Adipose tissue (tissue), 3 donors: Measurements from ENCODE around the gene LCAT. TPM values are rescaled to one million over a fixed set of nuclear protein-coding genes. Genes with fewer than 3 reads are reported as not detected.
"Not testable (repeated sequence)": the region's sequence is repeated elsewhere in the genome, so short reads cannot be mapped to it uniquely, and the experiment has no call there.

Experiments
- H3K27ac ChIP-seq: one replicate; pipeline ENCODE4 v1.5.1; 2013; ENCODE audit warnings: low read depth, low read length
- WGBS, 3 donors: extraction: QIAGEN DNeasy Blood & Tissue Kit; methylation state at CpG; one replicate each; pipeline ENCODE4 v1.1.7; 2013; 5-methylcytosine and 5-hydroxymethylcytosine counted together
- polyA plus RNA-seq, 3 donors: library from polyadenylated mRNA; stranded (reverse); fragments of 200-250 nt; gene quantifications; one replicate each; pipeline ENCODE4 v1.2.3, GENCODE V29; 2013
- donor health status: healthy with polysubstance abuse.
- donor health status: Bipolar disorder and iron deficiency.
- donor health status: healthy.

The LCAT gene
- polyA plus RNA-seq, 3 donors: 7.5 to 34.0 (median 18.5) TPM

GRCh38 chr16:67972285-67972684, 28.4 kb upstream of the LCAT start:
- H3K27ac ChIP-seq: not testable (repeated sequence)
- WGBS, 3 donors: 85 to 92% (median 89%) methylated on average over 7 of the region's 7 CpGs

- WGBS, 3 donors: 94 to 98% (median 96%) methylated on average over 9 of the region's 9 CpGs
- H3K27ac ChIP-seq: no peak overlapping the region
These were observed 27.2 kb upstream of the LCAT start for GRCh38 chr16:67971111-67971510.

- WGBS, 3 donors: 45 to 56% (median 51%) methylated on average over 40 of the region's 40 CpGs
- no peak overlapping the region for H3K27ac ChIP-seq
These were observed 25.5 kb upstream of the LCAT start for GRCh38 chr16:67969254-67970039.

DNA sequence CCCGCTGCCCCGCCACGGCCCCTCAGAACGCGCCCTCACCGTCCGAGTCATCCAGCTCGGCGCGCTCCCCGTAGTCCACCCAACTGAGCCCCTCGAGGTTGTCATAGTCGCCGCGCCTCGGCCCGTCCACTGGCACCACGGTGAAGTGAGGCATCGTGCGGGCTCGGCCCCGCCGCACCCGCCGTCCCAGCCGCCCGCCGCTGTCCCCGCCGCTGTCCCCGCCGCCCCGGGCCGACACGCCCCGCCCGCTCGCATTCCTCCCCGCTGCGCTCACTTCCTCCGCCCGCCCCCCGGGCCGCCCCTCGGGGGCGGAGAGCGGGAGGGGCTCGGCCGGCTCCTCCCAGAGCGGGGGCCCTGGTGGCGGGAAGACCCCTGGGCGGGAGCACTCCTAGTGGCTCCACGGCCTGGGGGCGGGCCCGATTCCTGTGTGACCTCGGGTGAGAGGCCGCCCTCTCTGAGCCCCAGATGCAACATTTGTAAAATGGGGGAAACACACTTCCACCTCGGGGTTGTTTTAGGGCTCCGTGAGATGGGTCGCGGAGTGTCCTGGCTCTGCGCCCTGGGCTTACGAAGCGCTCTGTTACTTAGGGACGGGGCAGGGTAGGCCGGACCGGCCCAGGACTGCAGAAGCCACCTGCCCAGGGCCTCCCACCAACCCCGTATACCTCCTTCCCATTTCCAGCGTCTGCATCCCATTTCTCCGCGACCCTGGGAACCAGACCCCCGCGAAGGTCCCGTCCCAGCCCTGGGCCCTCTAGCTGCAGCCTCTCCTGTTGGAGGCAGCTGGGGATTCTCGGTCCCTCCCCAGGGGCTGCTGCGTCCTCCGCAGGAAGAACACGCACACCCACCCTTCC, 24.7 kb upstream of the LCAT start, which contains the start of gene SLC12A4:
SLC12A4 (minus strand) TSS at position 238 of the 854 bp plus-strand sequence; CDS start at position 154, 84 bp downstream.
- 0 to 2% (median 1%) methylated on average over 42 to 78 of the region's 78 CpGs for WGBS, 3 donors
- peak within 1 kb of the TSS; percentile 84 for H3K27ac ChIP-seq

- WGBS, 3 donors: 1 to 4% (median 1%) methylated on average over 30 to 45 of the region's 45 CpGs
- peak overlapping the region; percentile 84 for H3K27ac ChIP-seq
These were observed 24.1 kb upstream of the LCAT start for GRCh38 chr16:67967958-67968399.

DNA sequence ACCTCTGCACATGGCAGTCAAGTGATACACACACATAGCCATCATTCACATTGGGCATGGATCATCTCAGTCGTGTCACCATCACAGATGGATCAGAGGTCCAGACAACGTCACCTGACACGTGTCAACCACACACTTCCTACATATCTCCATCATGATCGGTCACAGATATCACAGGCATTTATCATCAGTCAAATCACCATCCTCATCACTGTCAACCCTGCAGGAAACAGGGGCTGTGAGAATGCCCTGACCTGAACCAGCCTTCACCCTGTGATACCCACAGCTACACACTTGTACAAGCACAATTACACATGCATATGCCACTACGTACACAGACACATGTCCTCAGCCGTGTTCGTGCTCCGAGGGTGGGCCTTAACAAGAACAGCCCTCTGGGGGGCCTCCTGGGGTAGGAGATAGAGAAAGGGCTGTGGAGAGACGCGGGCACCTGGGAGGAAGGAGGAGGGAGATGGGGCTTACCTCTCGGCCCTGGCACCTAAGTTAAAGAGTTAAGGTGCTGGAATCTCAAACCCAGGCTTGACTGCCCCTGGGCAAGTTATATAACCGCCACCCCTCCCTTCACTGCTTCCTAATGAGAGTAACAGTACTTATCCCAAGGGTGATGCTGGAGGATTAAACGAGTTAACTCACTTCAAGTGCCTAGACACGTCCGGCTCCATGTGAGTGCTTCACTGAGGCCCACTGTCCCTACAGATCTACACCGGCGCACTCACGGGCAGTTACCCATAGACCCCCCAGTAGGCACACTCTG, 23.4 kb upstream of the LCAT start:
- 13 to 40% (median 15%) methylated on average over 18 of the region's 18 CpGs for whole genome bisulfite sequencing, 3 donors
- peak overlapping the region; percentile 84 for H3K27ac ChIP-seq

- WGBS, 3 donors: 36 to 79% (median 45%) methylated on average over 3 of the region's 3 CpGs
- H3K27ac ChIP-seq: no peak overlapping the region
These were observed 22.7 kb upstream of the LCAT start for GRCh38 chr16:67966549-67967182.

DNA sequence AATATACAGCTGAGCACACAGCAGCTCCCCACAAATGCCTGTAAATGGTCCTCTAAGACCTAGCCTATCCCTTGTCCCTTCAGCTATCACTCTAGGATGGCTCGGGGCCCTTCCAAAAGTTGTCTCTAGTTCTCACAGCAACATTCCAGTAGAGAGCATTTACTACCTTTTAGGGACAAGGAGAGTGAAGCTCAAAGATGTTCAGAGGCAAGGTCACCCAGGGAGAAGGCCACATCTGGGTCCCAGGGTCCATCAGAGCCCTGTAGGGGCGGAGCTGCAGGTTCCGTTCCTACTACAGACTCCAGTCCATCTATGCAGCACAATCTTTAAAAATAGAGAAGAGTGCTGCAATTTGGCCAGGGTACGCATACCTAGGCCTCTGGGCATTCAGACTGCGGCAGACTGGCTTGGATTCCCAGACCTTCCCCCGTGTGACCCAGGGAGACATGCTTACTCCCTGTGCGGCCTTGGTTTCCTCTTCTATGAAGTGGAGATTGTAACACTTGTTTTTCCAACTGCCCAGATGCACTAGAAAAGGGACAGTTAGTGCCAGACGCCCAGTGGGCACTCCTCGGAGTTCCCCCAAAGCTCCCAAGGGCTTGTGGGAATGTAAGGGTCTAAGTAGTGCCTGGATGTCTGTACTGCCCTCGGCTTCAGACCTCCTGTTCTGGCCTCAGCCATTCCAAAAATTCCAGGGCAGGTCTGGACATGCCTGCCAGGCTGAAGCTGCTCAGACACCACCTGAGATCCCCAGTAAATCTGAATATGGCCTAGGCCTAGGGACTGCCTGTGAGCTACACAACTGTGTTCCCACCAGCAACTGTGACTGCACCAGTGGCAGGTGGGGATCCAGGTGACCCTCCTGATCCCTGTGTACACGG, 22.0 kb upstream of the LCAT start:
- WGBS, 3 donors: 66 to 83% (median 71%) methylated on average over 11 of the region's 11 CpGs
- H3K27ac ChIP-seq: no peak overlapping the region

GRCh38 chr16:67964477-67965131, 20.7 kb upstream of the LCAT start:
- WGBS, 3 donors: 85 to 89% (median 85%) methylated on average over 6 of the region's 6 CpGs
- H3K27ac ChIP-seq: no peak overlapping the region

DNA sequence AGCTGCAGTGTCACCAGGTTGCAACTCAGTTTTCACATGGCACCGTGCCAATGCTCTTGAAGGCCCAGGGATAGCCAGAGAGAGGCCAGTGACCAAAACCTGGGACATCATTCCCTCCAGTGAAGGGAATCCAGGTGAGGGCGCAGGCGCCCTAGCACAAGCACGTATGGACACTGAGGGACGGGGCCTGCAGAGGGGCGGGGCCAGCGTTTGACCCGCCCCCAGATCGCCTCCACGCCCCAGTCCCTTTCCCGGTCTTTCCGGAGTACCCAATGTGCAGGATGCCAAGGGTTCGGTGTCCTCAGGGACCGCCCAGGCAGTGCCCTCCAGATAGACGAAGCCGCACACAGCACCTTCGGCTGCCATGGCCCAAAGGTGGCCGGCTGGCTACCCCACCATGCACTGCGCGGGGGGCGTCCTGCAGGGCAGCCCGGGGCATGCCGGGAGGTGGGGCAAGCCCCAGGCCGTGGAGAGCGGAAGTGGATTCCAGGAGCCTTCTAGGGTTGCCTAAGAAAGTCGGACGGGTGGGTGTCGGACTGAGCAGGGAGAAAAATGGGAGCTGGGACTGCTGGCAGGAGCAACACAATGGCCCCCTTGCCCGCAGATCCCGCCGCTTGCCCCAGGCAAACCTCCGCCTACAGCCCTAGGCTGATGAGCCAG, 19.9 kb upstream of the LCAT start:
- no peak overlapping the region for H3K27ac ChIP-seq
- 49 to 66% (median 51%) methylated on average over 32 of the region's 32 CpGs for WGBS, 3 donors

DNA sequence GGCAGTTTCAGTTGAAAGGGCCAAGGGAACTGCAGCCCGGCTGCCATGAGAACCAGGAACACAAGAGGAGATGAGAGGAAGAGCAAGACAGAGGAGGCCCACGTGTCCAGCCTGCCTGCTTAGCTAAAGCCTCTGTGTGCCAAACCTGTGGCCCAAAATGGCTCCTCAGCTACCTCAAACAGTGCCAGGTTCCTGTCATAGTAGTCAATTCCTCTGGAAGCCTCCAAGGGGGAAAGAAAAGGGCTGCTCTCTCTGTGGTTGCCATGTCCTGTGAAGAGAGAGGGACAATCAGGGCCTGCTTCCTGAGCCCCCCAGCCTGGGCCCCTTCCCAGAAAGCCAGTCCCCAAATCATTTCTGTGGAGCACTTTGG, 19.4 kb upstream of the LCAT start:
- no peak overlapping the region for H3K27ac ChIP-seq
- WGBS, 3 donors: 57 to 75% (median 59%) methylated on average over 2 of the region's 2 CpGs

DNA sequence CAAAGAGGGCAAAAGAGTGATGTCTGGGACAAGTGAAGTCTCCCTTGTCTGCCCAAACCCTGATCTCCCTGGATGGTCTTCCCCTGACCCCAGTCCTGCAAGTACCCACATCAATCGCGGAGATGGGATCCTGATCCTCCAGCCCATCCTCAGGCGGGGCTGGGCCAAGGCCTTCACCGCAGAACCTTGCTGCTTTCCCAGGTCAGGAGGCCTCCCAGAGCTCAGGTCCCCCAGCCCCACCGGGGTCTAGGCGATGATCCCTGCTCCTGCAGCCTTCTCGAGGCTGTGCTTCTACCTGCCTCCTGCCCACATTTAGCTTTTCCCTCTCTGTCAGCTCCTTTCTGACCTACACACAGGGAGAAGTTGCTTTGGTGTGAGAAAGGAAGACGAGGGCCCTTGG, 18.2 kb upstream of the LCAT start:
- 91 to 93% (median 92%) methylated on average over 8 of the region's 8 CpGs for WGBS, 3 donors
- H3K27ac ChIP-seq: no peak overlapping the region

DNA sequence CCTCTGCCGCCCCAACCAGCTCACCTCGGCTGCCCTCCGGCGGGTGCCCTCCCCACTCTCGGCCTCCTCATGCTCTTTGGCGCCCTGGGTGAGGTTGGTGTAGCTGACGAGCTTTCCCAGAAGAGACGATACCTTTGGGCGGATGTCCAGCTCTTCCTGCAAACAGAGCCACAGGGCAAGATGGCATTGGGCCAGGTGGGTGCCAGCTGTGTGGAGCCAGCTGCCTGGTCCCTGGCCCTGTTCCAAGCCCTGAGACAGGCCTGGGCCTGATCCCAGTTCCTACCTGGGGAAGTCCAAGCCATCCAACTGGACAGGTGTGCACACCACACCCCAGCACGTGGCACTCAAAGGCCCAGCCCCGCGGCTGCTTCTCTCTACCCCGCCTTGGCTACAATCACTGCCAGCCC, 17.6 kb upstream of the LCAT start:
- no peak overlapping the region for H3K27ac ChIP-seq
- WGBS, 3 donors: 29 to 87% (median 84%) methylated on average over 13 of the region's 13 CpGs

DNA sequence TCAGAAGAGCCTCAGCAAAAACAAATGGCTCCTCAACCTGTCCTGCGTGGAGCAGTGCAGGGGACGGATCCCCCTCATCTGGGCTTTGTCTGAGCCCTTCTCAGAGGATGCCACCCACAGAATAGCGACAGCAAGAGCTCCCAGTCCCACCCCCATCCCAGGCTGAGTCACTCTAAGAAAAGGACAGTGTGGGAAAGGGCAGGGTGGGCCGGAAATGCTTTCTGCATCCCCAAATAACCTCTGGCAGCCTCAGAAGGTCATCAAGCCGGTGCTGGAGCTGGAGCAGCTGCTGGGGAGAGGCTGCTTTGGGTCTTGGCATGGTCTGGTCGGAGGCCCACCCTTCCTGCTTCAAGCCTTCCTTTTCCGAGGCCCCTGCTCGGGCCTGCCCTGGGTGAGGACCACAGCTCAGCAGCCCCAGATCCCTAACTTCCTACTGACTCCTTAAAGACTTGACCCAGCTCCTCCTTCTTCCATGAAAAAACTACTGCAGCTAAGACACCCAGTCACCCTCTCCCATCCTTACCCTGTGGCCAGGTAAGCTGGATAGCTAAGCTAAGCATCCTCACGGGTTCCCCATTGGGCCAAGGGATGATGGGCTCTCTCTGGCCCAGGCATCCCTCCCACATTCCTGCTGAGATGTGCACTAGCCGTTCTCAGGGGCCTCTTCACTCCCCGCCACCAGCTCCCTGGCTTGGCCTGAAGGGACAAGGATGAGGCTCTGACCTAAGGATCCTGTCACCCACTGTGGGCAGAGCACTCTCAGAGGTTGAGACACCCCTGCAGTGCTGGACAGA, 15.8 kb upstream of the LCAT start:
- H3K27ac ChIP-seq: peak overlapping the region; percentile 46
- 43 to 75% (median 56%) methylated on average over 11 of the region's 11 CpGs for WGBS, 3 donors

- WGBS, 3 donors: 94 to 98% (median 96%) methylated on average over 9 of the region's 9 CpGs
- no peak overlapping the region for H3K27ac ChIP-seq
These were observed 13.7 kb upstream of the LCAT start for GRCh38 chr16:67957622-67958021.
